K562 (cell line): ENCODE data around the gene PRICKLE4. TPM values are rescaled to one million over a fixed set of nuclear protein-coding genes. Genes with fewer than 3 reads are reported as not detected.
A peak's percentile ranks its signal among the peaks of the same experiment; 100 is the strongest.

Experiments used
- ATAC-seq: fragments of 200-7000 bp; cut with Tn5 transposase; 3 replicates; pipeline ENCODE4 v1.9.1; 2020; ENCODE audit warnings: moderate library complexity
- BruUV-seq: library from RNA; stranded (reverse); fragments of 400-500 nt; replicated peaks from 2 replicates; lab custom pipeline; 2021; lab: Mats Ljungman, UMichigan
- CTCF ChIA-PET: fragments of 300-600 bp; formaldehyde crosslinking; extraction: SDS; loops from one replicate; lab custom pipeline; 2021; ENCODE audit warnings: low intra/inter-chr PET ratio; lab: Yijun Ruan, JAX
- POLR2A ChIA-PET: fragments of 300-600, 350-650 bp; sonication (Branson Sonifier 250); formaldehyde crosslinking; extraction: SDS; loops from one replicate; lab custom pipeline; 2021; ENCODE audit warnings: antibody characterized with exemption, inconsistent platforms; lab: Yijun Ruan, JAX
- DNase-seq, 4 experiments: peaks; one replicate each; pipeline versions ENCODE4 v3.0.0 to v3.0.0-alpha.2; 2011 to 2018; ENCODE audit warnings: low spot score in 3 of 4, mixed read lengths in 3 of 4; ENCODE audit errors: extremely low read depth in 1 of 4
- FAIRE-seq: peaks from 2 replicates; lab custom pipeline; 2011; peaks lifted over from hg19 to GRCh38; lab: Jason Lieb, UNC
- H2AFZ ChIP-seq: 2 replicates; pipeline ENCODE4 v1.6.0; 2011; ENCODE audit warnings: low read depth, low read length, control low read depth, inconsistent platforms
- H3K27ac ChIP-seq: fragments of 200-600 bp; 3 replicates; pipeline ENCODE4 v1.8.0; 2011; ENCODE audit warnings: low read depth, mild to moderate bottlenecking, control low read depth, inconsistent platforms, low read length, moderate library complexity, mixed read lengths; ENCODE audit errors: extremely low read depth
- H3K27me3 ChIP-seq, 2 experiments: fragments of 300-600 bp in 1 of 2; 2 replicates in 1 of 2; 3 replicates in 1 of 2; pipeline versions ENCODE4 v1.6.0 to v1.8.0; 2011; ENCODE audit warnings: inconsistent platforms in 2 of 2, low read length in 2 of 2, mild to moderate bottlenecking in 1 of 2, mixed read lengths in 1 of 2, moderate library complexity in 1 of 2; ENCODE audit not compliant: control insufficient read depth in 2 of 2, insufficient read depth in 2 of 2
- H3K36me3 ChIP-seq: fragments of 300-600 bp; 3 replicates; pipeline ENCODE4 v1.8.0; 2011; ENCODE audit warnings: mild to moderate bottlenecking, low read length, inconsistent platforms; ENCODE audit not compliant: control insufficient read depth, insufficient read depth
- H3K4me1 ChIP-seq, 2 experiments: fragments of 200-600 bp in 1 of 2; replicated peaks in 1 of 2; 2 replicates in 1 of 2; 3 replicates in 1 of 2; pipeline versions ENCODE4 v1.5.1 to v1.8.0; 2011; ENCODE audit warnings: inconsistent platforms in 2 of 2, low read length in 2 of 2, mild to moderate bottlenecking in 1 of 2, mixed read lengths in 1 of 2, moderate library complexity in 1 of 2; ENCODE audit not compliant: control insufficient read depth in 2 of 2, insufficient read depth in 2 of 2
- H3K4me2 ChIP-seq: 2 replicates; pipeline ENCODE4 v1.6.1; 2011; ENCODE audit warnings: low read length, control low read depth, inconsistent platforms, mixed read lengths; ENCODE audit not compliant: insufficient read depth
- H3K4me3 ChIP-seq: fragments of 200-600 bp; sonication (generic), shearing (Covaris generic); 2 replicates; pipeline ENCODE4 v1.5.1; 2016; ENCODE audit warnings: control low read depth, inconsistent platforms
- H3K79me2 ChIP-seq: fragments of 200-600 bp; 3 replicates; pipeline ENCODE4 v1.8.0; 2011; ENCODE audit warnings: low read length, inconsistent platforms; ENCODE audit not compliant: control insufficient read depth, insufficient read depth
- H3K9ac ChIP-seq, 2 experiments: 2 replicates each; pipeline versions ENCODE4 v1.6.0 to v1.6.1; 2011; ENCODE audit warnings: low read depth in 2 of 2, low read length in 2 of 2, control low read depth in 1 of 2, inconsistent platforms in 1 of 2, mild to moderate bottlenecking in 1 of 2, mixed read lengths in 1 of 2; ENCODE audit not compliant: insufficient read depth in 1 of 2
- H3K9me1 ChIP-seq: one replicate; pipeline ENCODE4 v1.6.0; 2011; ENCODE audit warnings: inconsistent platforms, mild to moderate bottlenecking, low read length, moderate library complexity; ENCODE audit not compliant: control insufficient read depth, insufficient read depth
- H3K9me3 ChIP-seq: replicated peaks from 2 replicates; pipeline ENCODE4 v1.5.1; 2011; ENCODE audit warnings: low read depth, low read length, inconsistent platforms; ENCODE audit not compliant: control insufficient read depth, insufficient read depth
- H4K20me1 ChIP-seq: replicated peaks from 2 replicates; pipeline ENCODE4 v1.6.1; 2011; ENCODE audit warnings: low read length, inconsistent platforms, mixed read lengths; ENCODE audit not compliant: control insufficient read depth, insufficient read depth
- ADNP ChIP-seq: fragments of 200-800 bp; sonication (Bioruptor generic); IDR thresholded peaks from 2 replicates; pipeline ENCODE4 v1.6.1; 2016; ENCODE audit warnings: missing genetic modification characterization, missing compliant biosample characterization
- CTBP1 ChIP-seq: fragments of 450-650 bp; IDR thresholded peaks from 2 replicates; pipeline ENCODE4 v1.6.1; 2016; ENCODE audit warnings: borderline replicate concordance
- ETV6 ChIP-seq, 3 experiments: fragments of 150-350 bp in 1 of 3; sonication (generic) in 1 of 3; formaldehyde crosslinking in 1 of 3; IDR thresholded peaks; 2 replicates each; pipeline versions ENCODE4 v1.6.1 to v1.8.0; 2014 to 2022; ENCODE audit warnings: borderline replicate concordance in 2 of 3, low read depth in 2 of 3, antibody characterized with exemption in 1 of 3, low read length in 1 of 3, mild to moderate bottlenecking in 1 of 3, missing genetic modification reagents in 1 of 3
- FOXJ3 ChIP-seq: sonication (generic); formaldehyde crosslinking; IDR thresholded peaks from 2 replicates; pipeline ENCODE4 v1.4.0; 2020; ENCODE audit warnings: mild to moderate bottlenecking, missing genetic modification reagents
- IRF9 ChIP-seq: fragments of 450-650 bp; IDR thresholded peaks from 2 replicates; pipeline ENCODE4 v1.6.1; 2016; ENCODE audit warnings: missing biosample characterization, missing genetic modification characterization
- NFE2 ChIP-seq: IDR thresholded peaks from 2 replicates; pipeline ENCODE4 v1.6.1; 2014; ENCODE audit warnings: antibody characterized with exemption, low read depth
- SRSF1 ChIP-seq: fragments of 200-400 bp; formaldehyde crosslinking; IDR thresholded peaks from 2 replicates; pipeline ENCODE4 v1.6.1; 2017; ENCODE audit warnings: mild to moderate bottlenecking, low read depth, low read length, moderate library complexity
- ZBTB2 ChIP-seq: fragments of 450-650 bp; IDR thresholded peaks from 2 replicates; pipeline ENCODE4 v1.6.1; 2016; ENCODE audit warnings: antibody characterized with exemption
- WGBS: fragments of 100-300 bp; shearing (Covaris generic); methylation state at CpG from one replicate; pipeline ENCODE4 v1.1.6; 2016; ENCODE audit warnings: low coverage, mixed read lengths; ENCODE audit not compliant: insufficient coverage; ENCODE audit errors: missing lambda C conversion rate; 5-methylcytosine and 5-hydroxymethylcytosine counted together
- in situ Hi-C: fragments of 300-500 bp; cut with MboI; formaldehyde crosslinking; loops from 4 replicates; pipeline ENCODE4 v1.15.0; 2018; ENCODE audit warnings: inconsistent platforms, mixed read lengths
- intact Hi-C: fragments of 100-400 bp; cut with micrococcal nuclease; formaldehyde crosslinking; loops from 2 replicates; pipeline ENCODE4 v1.14.2; 2022
- polyA plus RNA-seq, 8 experiments: library from polyadenylated mRNA; depleted of rRNA in 4 of 8; stranded (reverse) in 5 of 8; unstranded in 3 of 8; fragments of >200 nt; fragmentation: Nextera tagmentation in 2 of 8; fragmentation: Illumina TruSeq in 1 of 8; extraction: Ambion mirVana in 2 of 8; extraction: Trizol in 1 of 8; gene quantifications; 2 replicates each; pipeline versions ENCODE4 v1.2.1 to v1.2.3, GENCODE V29; 2011 to 2014; ENCODE audit warnings: inconsistent platforms in 1 of 8, missing spikeins in 1 of 8
- total RNA-seq, 7 experiments: library from RNA; depleted of rRNA in 6 of 7; stranded (reverse); fragments of >200 nt in 6 of 7; fragmentation: Illumina TruSeq in 2 of 7; extraction: Trizol in 2 of 7; gene quantifications; 2 replicates each; pipeline versions ENCODE4 v1.2.1 to v1.2.3, GENCODE V29; 2011 to 2021; ENCODE audit warnings: low replicate concordance in 1 of 7

The PRICKLE4 gene
- total and polyA plus RNA-seq, 9 of the 15 experiments (the other 6 are each of a cell fraction or from before 2014, with no cell fraction given), result 0.20 to 0.32 (median 0.27) TPM; not detected in 6

- no peak overlapping the region for H2AFZ ChIP-seq
- no peak overlapping the region for H3K9ac ChIP-seq
- FAIRE-seq (peak; percentile 26), DNase-seq (no peak), ATAC-seq (no peak)
- no peak for TF ChIP-seq SRSF1
- no peak for TF ChIP-seq ZBTB2
- no peak for TF ChIP-seq NFE2
- TF ChIP-seq ETV6 (IDR thresholded peaks at IDR 0.05; ENCODE audit: borderline replicate concordance in 1 of 2, low read depth in 2 of 2, low read length in 1 of 2), result no peak
- TF ChIP-seq ETV6 (CRISPR knock-in tag; IDR thresholded peaks at IDR 0.05; ENCODE audit: borderline replicate concordance), result no peak
- TF ChIP-seq CTBP1, result no peak
- TF ChIP-seq IRF9 (tag), result no peak
- TF ChIP-seq ADNP (tag), result no peak
- no peak for TF ChIP-seq FOXJ3 (CRISPR knock-in tag)
- peaks cover 13% of the 10 kb centered on the region; the same call in 2 of the 3 replicates for H3K36me3 ChIP-seq
- no peak overlapping the region for H3K4me2 ChIP-seq
- BruUV-seq, result no TSS peak
- H3K4me1 ChIP-seq, result peaks cover 8 to 24% of the 10 kb centered on the region in 2 experiments
- H3K9me3 ChIP-seq, result no peaks in the 10 kb centered on the region
- peaks cover 6% of the 10 kb centered on the region; the same call in 1 of the 3 replicates for H3K79me2 ChIP-seq
- CTCF ChIA-PET, result interaction anchor here (0.6 to 4.3 kb wide), 4 partner anchors 42 to 290 kb away, joined by 3 to 50 read pairs (median 22); partner anchors contain the start of gene TFEB
- no peaks in the 10 kb centered on the region; the same call in 1 of the 2 replicates for H4K20me1 ChIP-seq
- POLR2A ChIA-PET, result interaction anchor here (1.0 kb wide), 3 partner anchors 11 to 274 kb away, joined by 3 to 5 read pairs (median 4); no protein-coding TSS in a partner anchor
- intact Hi-C loops (loop anchor here (5.0 kb wide), 2 partner anchors 175 to 410 kb away; no protein-coding TSS in a partner anchor), in situ Hi-C loops (no loop called here)
- 54% methylated on average over 5 of the region's 5 CpGs for WGBS
- no peaks in the 10 kb centered on the region for H3K9me1 ChIP-seq
- H3K27ac ChIP-seq, result no peak overlapping the region
- no peak overlapping the region for H3K4me3 ChIP-seq
- H3K27me3 ChIP-seq, result no peaks in the 10 kb centered on the region
Observed at GRCh38 chr6:41777551-41778285, 2.9 kb upstream of the PRICKLE4 start.
